ENCODE results near the gene SLC12A4. TPM values are rescaled to one million over a fixed set of nuclear protein-coding genes. Genes with fewer than 3 reads are reported as not detected.

Gene SLC12A4
- total RNA-seq, 6 experiments from 2014 or later = 17.2 to 40.0 (median 21.9) TPM

DNA sequence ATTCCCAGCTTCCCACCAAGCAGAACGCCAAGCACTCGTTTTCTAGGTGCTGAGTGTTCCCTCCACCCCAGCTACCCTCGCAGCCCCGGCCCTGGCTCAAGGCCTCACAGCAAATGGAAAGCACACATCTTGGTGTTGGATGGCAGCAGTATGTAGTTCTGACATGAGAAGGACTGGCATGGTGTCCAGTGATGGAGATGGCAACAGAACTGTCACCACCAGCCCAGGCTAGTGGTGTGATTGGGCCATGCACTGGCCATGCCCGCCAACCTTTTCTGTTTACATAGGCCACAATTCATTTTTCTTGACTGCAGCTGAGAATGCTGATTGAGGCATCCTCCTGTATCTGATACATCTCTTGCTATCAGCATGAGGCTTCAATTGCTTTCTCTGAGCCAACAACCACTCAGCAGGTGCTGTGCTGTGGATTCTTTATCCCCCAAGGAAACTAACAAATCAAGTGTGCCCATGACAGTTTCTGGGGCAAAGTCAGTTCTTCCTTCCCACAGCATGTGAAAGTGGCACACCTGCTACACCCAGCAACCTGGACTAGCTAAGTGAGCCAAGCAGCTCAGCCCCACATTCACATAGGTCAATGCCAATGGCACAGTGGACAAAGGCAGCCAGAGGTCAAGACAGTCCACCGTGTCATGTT lies 3.8 kb downstream of the SLC12A4 start:
- H3K4me3 ChIP-seq = no peak overlapping the region
- DNase-seq (no peak), ATAC-seq (no peak)
- WGBS (ENCODE audit: insufficient coverage, low coverage, low lambda C conversion rate, missing lambda C conversion rate) = 80% methylated on average over 3 of the region's 6 CpGs
- H3K27ac ChIP-seq = no peak overlapping the region
- H3K9me3 ChIP-seq = no peaks in the 10 kb centered on the region
- peaks cover 0 to 4% (median 0%) of the 10 kb centered on the region in 4 donors for H3K36me3 ChIP-seq
- peaks cover 0 to 30% (median 6%) of the 10 kb centered on the region in 4 donors for H3K4me1 ChIP-seq
- no peaks in the 10 kb centered on the region for H3K27me3 ChIP-seq
- TF ChIP-seq POLR2A (IDR thresholded peaks at IDR 0.05) (no peak), CTCF (IDR thresholded peaks at IDR 0.05) (no peak)
- intact Hi-C loops (cut with DNase I) = no loop called here

DNA sequence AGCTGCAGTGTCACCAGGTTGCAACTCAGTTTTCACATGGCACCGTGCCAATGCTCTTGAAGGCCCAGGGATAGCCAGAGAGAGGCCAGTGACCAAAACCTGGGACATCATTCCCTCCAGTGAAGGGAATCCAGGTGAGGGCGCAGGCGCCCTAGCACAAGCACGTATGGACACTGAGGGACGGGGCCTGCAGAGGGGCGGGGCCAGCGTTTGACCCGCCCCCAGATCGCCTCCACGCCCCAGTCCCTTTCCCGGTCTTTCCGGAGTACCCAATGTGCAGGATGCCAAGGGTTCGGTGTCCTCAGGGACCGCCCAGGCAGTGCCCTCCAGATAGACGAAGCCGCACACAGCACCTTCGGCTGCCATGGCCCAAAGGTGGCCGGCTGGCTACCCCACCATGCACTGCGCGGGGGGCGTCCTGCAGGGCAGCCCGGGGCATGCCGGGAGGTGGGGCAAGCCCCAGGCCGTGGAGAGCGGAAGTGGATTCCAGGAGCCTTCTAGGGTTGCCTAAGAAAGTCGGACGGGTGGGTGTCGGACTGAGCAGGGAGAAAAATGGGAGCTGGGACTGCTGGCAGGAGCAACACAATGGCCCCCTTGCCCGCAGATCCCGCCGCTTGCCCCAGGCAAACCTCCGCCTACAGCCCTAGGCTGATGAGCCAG lies 4.6 kb downstream of the SLC12A4 start:
- H3K36me3 ChIP-seq = peaks cover 0 to 4% (median 0%) of the 10 kb centered on the region in 4 donors
- no peak for TF ChIP-seq POLR2A (IDR thresholded peaks at IDR 0.05)
- TF ChIP-seq CTCF (IDR thresholded peaks at IDR 0.05) = no peak
- DNase-seq = peak in 1 of 3 donors; percentile 61
- intact Hi-C loops (cut with DNase I) = no loop called here
- no peaks in the 10 kb centered on the region for H3K27me3 ChIP-seq
- H3K4me1 ChIP-seq = peaks cover 0 to 30% (median 6%) of the 10 kb centered on the region in 4 donors
- no peak overlapping the region for H3K4me3 ChIP-seq
- no peak overlapping the region for H3K27ac ChIP-seq
- 80% methylated on average over 1 of the region's 32 CpGs for WGBS (ENCODE audit: insufficient coverage, low coverage, low lambda C conversion rate, missing lambda C conversion rate)
- H3K9me3 ChIP-seq = no peaks in the 10 kb centered on the region
- no peak for ATAC-seq

GRCh38 chr16:67963292-67963661 lies 5.2 kb downstream of the SLC12A4 start:
- no peak for DNase-seq
- H3K4me1 ChIP-seq = peaks cover 0 to 30% (median 6%) of the 10 kb centered on the region in 4 donors
- TF ChIP-seq POLR2A (IDR thresholded peaks at IDR 0.05) = no peak
- no peak for TF ChIP-seq CTCF (IDR thresholded peaks at IDR 0.05)
- no peak overlapping the region for H3K27ac ChIP-seq
- no peak overlapping the region for H3K4me3 ChIP-seq
- no peaks in the 10 kb centered on the region for H3K27me3 ChIP-seq
- intact Hi-C loops (cut with DNase I) = no loop called here
- H3K9me3 ChIP-seq = no peaks in the 10 kb centered on the region
- H3K36me3 ChIP-seq = peaks cover 0 to 4% (median 0%) of the 10 kb centered on the region in 4 donors
- ATAC-seq = no peak
- 92% methylated on average over 2 of the region's 2 CpGs for WGBS (ENCODE audit: insufficient coverage, low coverage, low lambda C conversion rate, missing lambda C conversion rate)

GRCh38 chr16:67962135-67962534 lies 6.3 kb downstream of the SLC12A4 start:
- peaks cover 0 to 23% (median 6%) of the 10 kb centered on the region in 4 donors for H3K4me1 ChIP-seq
- no peaks in the 10 kb centered on the region for H3K27me3 ChIP-seq
- ATAC-seq (no peak), DNase-seq (peak in 1 of 3 donors; percentile 44)
- intact Hi-C loops (cut with DNase I) = no loop called here
- H3K36me3 ChIP-seq = peaks cover 0 to 9% (median 3%) of the 10 kb centered on the region in 4 donors
- no peaks in the 10 kb centered on the region for H3K9me3 ChIP-seq
- H3K4me3 ChIP-seq = no peak overlapping the region
- no peak overlapping the region for H3K27ac ChIP-seq
- no peak for TF ChIP-seq POLR2A (IDR thresholded peaks at IDR 0.05)
- no peak for TF ChIP-seq CTCF (IDR thresholded peaks at IDR 0.05)
- WGBS (ENCODE audit: insufficient coverage, low coverage, low lambda C conversion rate, missing lambda C conversion rate) = 100% methylated on average over 3 of the region's 8 CpGs

Data from right lobe of liver (tissue), 6 donors.